HG03175 (cell line): ENCODE data around the gene CTIF.

ENCODE experiments used
- ATAC-seq: cut with Tn5 transposase; IDR thresholded peaks from one replicate; pipeline ENCODE4 v1.9.1; 2021; ENCODE audit warnings: mild to moderate bottlenecking, moderate library complexity; ENCODE audit not compliant: unreplicated experiment

CTIF gene

GRCh38 chr18:48573632-48574283, 34.9 kb downstream of the CTIF start:
- no peak for ATAC-seq

- no peak for ATAC-seq
Measured at GRCh38 chr18:48574667-48575300, 36.0 kb downstream of the CTIF start.

GRCh38 chr18:48575301-48575657, 36.4 kb downstream of the CTIF start:
- ATAC-seq = no peak

- ATAC-seq = no peak
Measured at GRCh38 chr18:48575658-48576456, 37.0 kb downstream of the CTIF start.

- no peak for ATAC-seq
Measured at GRCh38 chr18:48576457-48576771, 37.6 kb downstream of the CTIF start.

GRCh38 chr18:48577478-48578190, 38.8 kb downstream of the CTIF start:
- ATAC-seq = no peak

- ATAC-seq = no peak
Measured at GRCh38 chr18:48578289-48578688, 39.5 kb downstream of the CTIF start.

- no peak for ATAC-seq
Measured at GRCh38 chr18:48580066-48580465, 41.2 kb downstream of the CTIF start.

GRCh38 chr18:48580782-48581181, 42.0 kb downstream of the CTIF start:
- no peak for ATAC-seq

- ATAC-seq = no peak
Measured at GRCh38 chr18:48581206-48581605, 42.4 kb downstream of the CTIF start.

- ATAC-seq = no peak
Measured at GRCh38 chr18:48581941-48582340, 43.1 kb downstream of the CTIF start.

GRCh38 chr18:48582946-48583345, 44.1 kb downstream of the CTIF start:
- ATAC-seq = no peak

- no peak for ATAC-seq
Measured at GRCh38 chr18:48583573-48583972, 44.7 kb downstream of the CTIF start.

GRCh38 chr18:48589797-48590519, 51.1 kb downstream of the CTIF start:
- ATAC-seq = no peak

GRCh38 chr18:48590678-48591077, 51.8 kb downstream of the CTIF start:
- no peak for ATAC-seq

- ATAC-seq = no peak
Measured at GRCh38 chr18:48592540-48593171, 53.8 kb downstream of the CTIF start.

- no peak for ATAC-seq
Measured at GRCh38 chr18:48594471-48595094, 55.8 kb downstream of the CTIF start.

- no peak for ATAC-seq
Measured at GRCh38 chr18:48595703-48596218, 56.9 kb downstream of the CTIF start.

GRCh38 chr18:48597110-48597509, 58.3 kb downstream of the CTIF start:
- ATAC-seq = no peak

GRCh38 chr18:48597671-48598070, 58.8 kb downstream of the CTIF start:
- no peak for ATAC-seq
